K562 (cell line): ENCODE measurements around the gene DDIT3. TPM values are rescaled to one million over a fixed set of nuclear protein-coding genes. Genes with fewer than 3 reads are reported as not detected.
A peak's percentile ranks its signal among the peaks of the same experiment; 100 is the strongest.

Experiments
- ATAC-seq: fragments of 200-7000 bp; cut with Tn5 transposase; 3 replicates; pipeline ENCODE4 v1.9.1; 2020; ENCODE audit warnings: moderate library complexity
- BruUV-seq: library from RNA; stranded (reverse); fragments of 400-500 nt; replicated peaks from 2 replicates; lab custom pipeline; 2021; lab: Mats Ljungman, UMichigan
- CTCF ChIA-PET: fragments of 300-600 bp; formaldehyde crosslinking; extraction: SDS; loops from one replicate; lab custom pipeline; 2021; ENCODE audit warnings: low intra/inter-chr PET ratio; lab: Yijun Ruan, JAX
- POLR2A ChIA-PET: fragments of 300-600, 350-650 bp; sonication (Branson Sonifier 250); formaldehyde crosslinking; extraction: SDS; loops from one replicate; lab custom pipeline; 2021; ENCODE audit warnings: antibody characterized with exemption, inconsistent platforms; lab: Yijun Ruan, JAX
- DNase-seq, 4 experiments: peaks; one replicate each; pipeline versions ENCODE4 v3.0.0 to v3.0.0-alpha.2; 2011 to 2018; ENCODE audit warnings: low spot score in 3 of 4, mixed read lengths in 3 of 4; ENCODE audit errors: extremely low read depth in 1 of 4
- FAIRE-seq: peaks from 2 replicates; lab custom pipeline; 2011; peaks lifted over from hg19 to GRCh38; lab: Jason Lieb, UNC
- H2AFZ ChIP-seq: 2 replicates; pipeline ENCODE4 v1.6.0; 2011; ENCODE audit warnings: low read depth, low read length, control low read depth, inconsistent platforms
- H3K27ac ChIP-seq: fragments of 200-600 bp; 3 replicates; pipeline ENCODE4 v1.8.0; 2011; ENCODE audit warnings: low read depth, mild to moderate bottlenecking, control low read depth, inconsistent platforms, low read length, moderate library complexity, mixed read lengths; ENCODE audit errors: extremely low read depth
- H3K27me3 ChIP-seq, 2 experiments: fragments of 300-600 bp in 1 of 2; 2 replicates in 1 of 2; 3 replicates in 1 of 2; pipeline versions ENCODE4 v1.6.0 to v1.8.0; 2011; ENCODE audit warnings: inconsistent platforms in 2 of 2, low read length in 2 of 2, mild to moderate bottlenecking in 1 of 2, mixed read lengths in 1 of 2, moderate library complexity in 1 of 2; ENCODE audit not compliant: control insufficient read depth in 2 of 2, insufficient read depth in 2 of 2
- H3K36me3 ChIP-seq: fragments of 300-600 bp; 3 replicates; pipeline ENCODE4 v1.8.0; 2011; ENCODE audit warnings: mild to moderate bottlenecking, low read length, inconsistent platforms; ENCODE audit not compliant: control insufficient read depth, insufficient read depth
- H3K4me1 ChIP-seq, 2 experiments: fragments of 200-600 bp in 1 of 2; replicated peaks in 1 of 2; 2 replicates in 1 of 2; 3 replicates in 1 of 2; pipeline versions ENCODE4 v1.5.1 to v1.8.0; 2011; ENCODE audit warnings: inconsistent platforms in 2 of 2, low read length in 2 of 2, mild to moderate bottlenecking in 1 of 2, mixed read lengths in 1 of 2, moderate library complexity in 1 of 2; ENCODE audit not compliant: control insufficient read depth in 2 of 2, insufficient read depth in 2 of 2
- H3K4me2 ChIP-seq: 2 replicates; pipeline ENCODE4 v1.6.1; 2011; ENCODE audit warnings: low read length, control low read depth, inconsistent platforms, mixed read lengths; ENCODE audit not compliant: insufficient read depth
- H3K4me3 ChIP-seq: fragments of 200-600 bp; sonication (generic), shearing (Covaris generic); 2 replicates; pipeline ENCODE4 v1.5.1; 2016; ENCODE audit warnings: control low read depth, inconsistent platforms
- H3K79me2 ChIP-seq: fragments of 200-600 bp; 3 replicates; pipeline ENCODE4 v1.8.0; 2011; ENCODE audit warnings: low read length, inconsistent platforms; ENCODE audit not compliant: control insufficient read depth, insufficient read depth
- H3K9ac ChIP-seq, 2 experiments: 2 replicates each; pipeline versions ENCODE4 v1.6.0 to v1.6.1; 2011; ENCODE audit warnings: low read depth in 2 of 2, low read length in 2 of 2, control low read depth in 1 of 2, inconsistent platforms in 1 of 2, mild to moderate bottlenecking in 1 of 2, mixed read lengths in 1 of 2; ENCODE audit not compliant: insufficient read depth in 1 of 2
- H3K9me1 ChIP-seq: one replicate; pipeline ENCODE4 v1.6.0; 2011; ENCODE audit warnings: inconsistent platforms, mild to moderate bottlenecking, low read length, moderate library complexity; ENCODE audit not compliant: control insufficient read depth, insufficient read depth
- H3K9me3 ChIP-seq: replicated peaks from 2 replicates; pipeline ENCODE4 v1.5.1; 2011; ENCODE audit warnings: low read depth, low read length, inconsistent platforms; ENCODE audit not compliant: control insufficient read depth, insufficient read depth
- H4K20me1 ChIP-seq: replicated peaks from 2 replicates; pipeline ENCODE4 v1.6.1; 2011; ENCODE audit warnings: low read length, inconsistent platforms, mixed read lengths; ENCODE audit not compliant: control insufficient read depth, insufficient read depth
- CC2D1A ChIP-seq: fragments of 450-650 bp; IDR thresholded peaks from 2 replicates; pipeline ENCODE4 v1.6.1; 2017; ENCODE audit warnings: mild to moderate bottlenecking
- GATAD2B ChIP-seq: fragments of 450-650 bp; IDR thresholded peaks from 2 replicates; pipeline ENCODE4 v1.6.1; 2017; ENCODE audit warnings: mild to moderate bottlenecking, borderline replicate concordance
- PHF20 ChIP-seq: fragments of 450-650 bp; IDR thresholded peaks from 2 replicates; pipeline ENCODE4 v1.6.1; 2018; ENCODE audit not compliant: partially characterized antibody
- RBBP5 ChIP-seq: fragments of 200-600 bp; sonication (generic); IDR thresholded peaks from 2 replicates; pipeline ENCODE4 v1.6.1; 2012; ENCODE audit warnings: borderline replicate concordance, mild to moderate bottlenecking, low read length, control low read depth, inconsistent platforms; ENCODE audit not compliant: insufficient read depth, poor library complexity, severe bottlenecking
- SMC3 ChIP-seq: conservative IDR thresholded peaks from 2 replicates; pipeline ENCODE4 v1.6.1; 2011; ENCODE audit warnings: low read depth, low read length, improper control_type of control experiment; ENCODE audit not compliant: insufficient read depth
- SNIP1 ChIP-seq: fragments of 450-650 bp; IDR thresholded peaks from 2 replicates; pipeline ENCODE4 v1.7.1; 2017; ENCODE audit warnings: low read depth, mild to moderate bottlenecking
- TRIM24 ChIP-seq, 2 experiments: fragments of 450-650 bp; IDR thresholded peaks; 2 replicates each; pipeline ENCODE4 v1.6.1; 2016
- WGBS: fragments of 100-300 bp; shearing (Covaris generic); methylation state at CpG from one replicate; pipeline ENCODE4 v1.1.6; 2016; ENCODE audit warnings: low coverage, mixed read lengths; ENCODE audit not compliant: insufficient coverage; ENCODE audit errors: missing lambda C conversion rate; 5-methylcytosine and 5-hydroxymethylcytosine counted together
- in situ Hi-C: fragments of 300-500 bp; cut with MboI; formaldehyde crosslinking; loops from 4 replicates; pipeline ENCODE4 v1.15.0; 2018; ENCODE audit warnings: inconsistent platforms, mixed read lengths
- intact Hi-C: fragments of 100-400 bp; cut with micrococcal nuclease; formaldehyde crosslinking; loops from 2 replicates; pipeline ENCODE4 v1.14.2; 2022
- polyA plus RNA-seq, 8 experiments: library from polyadenylated mRNA; depleted of rRNA in 4 of 8; stranded (reverse) in 5 of 8; unstranded in 3 of 8; fragments of >200 nt; fragmentation: Nextera tagmentation in 2 of 8; fragmentation: Illumina TruSeq in 1 of 8; extraction: Ambion mirVana in 2 of 8; extraction: Trizol in 1 of 8; gene quantifications; 2 replicates each; pipeline versions ENCODE4 v1.2.1 to v1.2.3, GENCODE V29; 2011 to 2014; ENCODE audit warnings: inconsistent platforms in 1 of 8, missing spikeins in 1 of 8
- total RNA-seq, 7 experiments: library from RNA; depleted of rRNA in 6 of 7; stranded (reverse); fragments of >200 nt in 6 of 7; fragmentation: Illumina TruSeq in 2 of 7; extraction: Trizol in 2 of 7; gene quantifications; 2 replicates each; pipeline versions ENCODE4 v1.2.1 to v1.2.3, GENCODE V29; 2011 to 2021; ENCODE audit warnings: low replicate concordance in 1 of 7
- TF ChIP-seq, protein P1 (sequence below): fragments of 450-650 bp; IDR thresholded peaks from 2 replicates; pipeline ENCODE4 v1.6.1; 2016; ENCODE audit warnings: mild to moderate bottlenecking, moderate library complexity
- TF ChIP-seq, protein P2 (sequence below): sonication (generic); formaldehyde crosslinking; IDR thresholded peaks from 2 replicates; pipeline ENCODE4 v1.9.0; 2022; ENCODE audit warnings: mild to moderate bottlenecking, missing genetic modification reagents
- TF ChIP-seq, protein P3 (sequence below): fragments of 250-450 bp; sonication (Bioruptor Pico); IDR thresholded peaks from 2 replicates; pipeline ENCODE4 v1.8.0; 2021; ENCODE audit warnings: moderate library complexity, mild to moderate bottlenecking, inconsistent platforms

DDIT3 gene
- total and polyA plus RNA-seq, 9 of the 15 experiments (the other 6 are each of a cell fraction or from before 2014, with no cell fraction given) = 59.1 to 272 (median 89.9) TPM

DNA sequence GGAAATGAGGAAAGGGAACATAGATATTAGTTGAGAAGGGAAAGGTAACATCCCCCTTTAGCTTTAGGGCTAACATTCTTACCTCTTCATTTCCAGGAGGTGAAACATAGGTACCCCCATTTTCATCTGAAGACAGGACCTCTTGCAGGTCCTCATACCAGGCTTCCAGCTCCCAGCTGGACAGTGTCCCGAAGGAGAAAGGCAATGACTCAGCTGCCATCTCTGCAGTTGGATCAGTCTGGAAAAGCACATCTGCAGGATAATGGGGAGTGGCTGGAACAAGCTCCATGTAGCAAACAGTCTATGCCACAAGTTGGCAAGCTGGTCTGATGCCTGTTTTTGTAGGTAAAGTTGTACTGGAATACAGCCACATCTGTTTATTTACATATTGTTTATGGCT lies 3.1 kb downstream of the DDIT3 start:
- BruUV-seq = no TSS peak
- Histone ChIP-seq H3K9ac (peak overlapping the region; percentile 15 to 22; a peak in 2 of 4 replicates), H3K4me3 (no peak overlapping the region), H3K4me2 (peak overlapping the region; percentile 99), H3K9me1 (peaks cover 7% of the 10 kb centered on the region), H3K79me2 (peaks cover 41% of the 10 kb centered on the region), H3K9me3 (no peaks in the 10 kb centered on the region), H3K36me3 (peaks cover 76% of the 10 kb centered on the region), H3K4me1 (peaks cover 17 to 32% of the 10 kb centered on the region in 2 experiments), H4K20me1 (peaks cover 52% of the 10 kb centered on the region), H2AFZ (no peak overlapping the region), H3K27ac (peak overlapping the region; percentile 59; the same call in 2 of the 3 replicates), H3K27me3 (no peaks in the 10 kb centered on the region)
- intact Hi-C loops = no loop called here
- ATAC-seq (no peak), FAIRE-seq (no peak), DNase-seq (no peak)
- WGBS = 53% methylated on average over 1 of the region's 1 CpG
- CTCF ChIA-PET = no interaction called here
- in situ Hi-C loops = no loop called here
- POLR2A ChIA-PET = interaction anchor here (0.6 to 10.1 kb wide), 21 partner anchors 13 to 391 kb away, joined by 3 to 184 read pairs (median 4); partner anchors contain the start of genes DCTN2 and MARS1
- TF ChIP-seq CC2D1A (no peak), SMC3 (no peak), GATAD2B (no peak), RBBP5 (no peak), TRIM24 (IDR thresholded peaks at IDR 0.05) (no peak), PHF20 (no peak), SNIP1 (no peak)
- TF ChIP-seq, protein P1, sequence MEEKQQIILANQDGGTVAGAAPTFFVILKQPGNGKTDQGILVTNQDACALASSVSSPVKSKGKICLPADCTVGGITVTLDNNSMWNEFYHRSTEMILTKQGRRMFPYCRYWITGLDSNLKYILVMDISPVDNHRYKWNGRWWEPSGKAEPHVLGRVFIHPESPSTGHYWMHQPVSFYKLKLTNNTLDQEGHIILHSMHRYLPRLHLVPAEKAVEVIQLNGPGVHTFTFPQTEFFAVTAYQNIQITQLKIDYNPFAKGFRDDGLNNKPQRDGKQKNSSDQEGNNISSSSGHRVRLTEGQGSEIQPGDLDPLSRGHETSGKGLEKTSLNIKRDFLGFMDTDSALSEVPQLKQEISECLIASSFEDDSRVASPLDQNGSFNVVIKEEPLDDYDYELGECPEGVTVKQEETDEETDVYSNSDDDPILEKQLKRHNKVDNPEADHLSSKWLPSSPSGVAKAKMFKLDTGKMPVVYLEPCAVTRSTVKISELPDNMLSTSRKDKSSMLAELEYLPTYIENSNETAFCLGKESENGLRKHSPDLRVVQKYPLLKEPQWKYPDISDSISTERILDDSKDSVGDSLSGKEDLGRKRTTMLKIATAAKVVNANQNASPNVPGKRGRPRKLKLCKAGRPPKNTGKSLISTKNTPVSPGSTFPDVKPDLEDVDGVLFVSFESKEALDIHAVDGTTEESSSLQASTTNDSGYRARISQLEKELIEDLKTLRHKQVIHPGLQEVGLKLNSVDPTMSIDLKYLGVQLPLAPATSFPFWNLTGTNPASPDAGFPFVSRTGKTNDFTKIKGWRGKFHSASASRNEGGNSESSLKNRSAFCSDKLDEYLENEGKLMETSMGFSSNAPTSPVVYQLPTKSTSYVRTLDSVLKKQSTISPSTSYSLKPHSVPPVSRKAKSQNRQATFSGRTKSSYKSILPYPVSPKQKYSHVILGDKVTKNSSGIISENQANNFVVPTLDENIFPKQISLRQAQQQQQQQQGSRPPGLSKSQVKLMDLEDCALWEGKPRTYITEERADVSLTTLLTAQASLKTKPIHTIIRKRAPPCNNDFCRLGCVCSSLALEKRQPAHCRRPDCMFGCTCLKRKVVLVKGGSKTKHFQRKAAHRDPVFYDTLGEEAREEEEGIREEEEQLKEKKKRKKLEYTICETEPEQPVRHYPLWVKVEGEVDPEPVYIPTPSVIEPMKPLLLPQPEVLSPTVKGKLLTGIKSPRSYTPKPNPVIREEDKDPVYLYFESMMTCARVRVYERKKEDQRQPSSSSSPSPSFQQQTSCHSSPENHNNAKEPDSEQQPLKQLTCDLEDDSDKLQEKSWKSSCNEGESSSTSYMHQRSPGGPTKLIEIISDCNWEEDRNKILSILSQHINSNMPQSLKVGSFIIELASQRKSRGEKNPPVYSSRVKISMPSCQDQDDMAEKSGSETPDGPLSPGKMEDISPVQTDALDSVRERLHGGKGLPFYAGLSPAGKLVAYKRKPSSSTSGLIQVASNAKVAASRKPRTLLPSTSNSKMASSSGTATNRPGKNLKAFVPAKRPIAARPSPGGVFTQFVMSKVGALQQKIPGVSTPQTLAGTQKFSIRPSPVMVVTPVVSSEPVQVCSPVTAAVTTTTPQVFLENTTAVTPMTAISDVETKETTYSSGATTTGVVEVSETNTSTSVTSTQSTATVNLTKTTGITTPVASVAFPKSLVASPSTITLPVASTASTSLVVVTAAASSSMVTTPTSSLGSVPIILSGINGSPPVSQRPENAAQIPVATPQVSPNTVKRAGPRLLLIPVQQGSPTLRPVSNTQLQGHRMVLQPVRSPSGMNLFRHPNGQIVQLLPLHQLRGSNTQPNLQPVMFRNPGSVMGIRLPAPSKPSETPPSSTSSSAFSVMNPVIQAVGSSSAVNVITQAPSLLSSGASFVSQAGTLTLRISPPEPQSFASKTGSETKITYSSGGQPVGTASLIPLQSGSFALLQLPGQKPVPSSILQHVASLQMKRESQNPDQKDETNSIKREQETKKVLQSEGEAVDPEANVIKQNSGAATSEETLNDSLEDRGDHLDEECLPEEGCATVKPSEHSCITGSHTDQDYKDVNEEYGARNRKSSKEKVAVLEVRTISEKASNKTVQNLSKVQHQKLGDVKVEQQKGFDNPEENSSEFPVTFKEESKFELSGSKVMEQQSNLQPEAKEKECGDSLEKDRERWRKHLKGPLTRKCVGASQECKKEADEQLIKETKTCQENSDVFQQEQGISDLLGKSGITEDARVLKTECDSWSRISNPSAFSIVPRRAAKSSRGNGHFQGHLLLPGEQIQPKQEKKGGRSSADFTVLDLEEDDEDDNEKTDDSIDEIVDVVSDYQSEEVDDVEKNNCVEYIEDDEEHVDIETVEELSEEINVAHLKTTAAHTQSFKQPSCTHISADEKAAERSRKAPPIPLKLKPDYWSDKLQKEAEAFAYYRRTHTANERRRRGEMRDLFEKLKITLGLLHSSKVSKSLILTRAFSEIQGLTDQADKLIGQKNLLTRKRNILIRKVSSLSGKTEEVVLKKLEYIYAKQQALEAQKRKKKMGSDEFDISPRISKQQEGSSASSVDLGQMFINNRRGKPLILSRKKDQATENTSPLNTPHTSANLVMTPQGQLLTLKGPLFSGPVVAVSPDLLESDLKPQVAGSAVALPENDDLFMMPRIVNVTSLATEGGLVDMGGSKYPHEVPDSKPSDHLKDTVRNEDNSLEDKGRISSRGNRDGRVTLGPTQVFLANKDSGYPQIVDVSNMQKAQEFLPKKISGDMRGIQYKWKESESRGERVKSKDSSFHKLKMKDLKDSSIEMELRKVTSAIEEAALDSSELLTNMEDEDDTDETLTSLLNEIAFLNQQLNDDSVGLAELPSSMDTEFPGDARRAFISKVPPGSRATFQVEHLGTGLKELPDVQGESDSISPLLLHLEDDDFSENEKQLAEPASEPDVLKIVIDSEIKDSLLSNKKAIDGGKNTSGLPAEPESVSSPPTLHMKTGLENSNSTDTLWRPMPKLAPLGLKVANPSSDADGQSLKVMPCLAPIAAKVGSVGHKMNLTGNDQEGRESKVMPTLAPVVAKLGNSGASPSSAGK = no peak
- TF ChIP-seq, protein P2, sequence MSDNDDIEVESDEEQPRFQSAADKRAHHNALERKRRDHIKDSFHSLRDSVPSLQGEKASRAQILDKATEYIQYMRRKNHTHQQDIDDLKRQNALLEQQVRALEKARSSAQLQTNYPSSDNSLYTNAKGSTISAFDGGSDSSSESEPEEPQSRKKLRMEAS (CRISPR knock-in tag) = no peak
- TF ChIP-seq, protein P3, sequence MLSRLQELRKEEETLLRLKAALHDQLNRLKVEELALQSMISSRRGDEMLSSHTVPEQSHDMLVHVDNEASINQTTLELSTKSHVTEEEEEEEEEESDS (CRISPR knock-in tag) = no peak
